Measurements from ENCODE around the gene PRPF6.

The PRPF6 gene

DNA sequence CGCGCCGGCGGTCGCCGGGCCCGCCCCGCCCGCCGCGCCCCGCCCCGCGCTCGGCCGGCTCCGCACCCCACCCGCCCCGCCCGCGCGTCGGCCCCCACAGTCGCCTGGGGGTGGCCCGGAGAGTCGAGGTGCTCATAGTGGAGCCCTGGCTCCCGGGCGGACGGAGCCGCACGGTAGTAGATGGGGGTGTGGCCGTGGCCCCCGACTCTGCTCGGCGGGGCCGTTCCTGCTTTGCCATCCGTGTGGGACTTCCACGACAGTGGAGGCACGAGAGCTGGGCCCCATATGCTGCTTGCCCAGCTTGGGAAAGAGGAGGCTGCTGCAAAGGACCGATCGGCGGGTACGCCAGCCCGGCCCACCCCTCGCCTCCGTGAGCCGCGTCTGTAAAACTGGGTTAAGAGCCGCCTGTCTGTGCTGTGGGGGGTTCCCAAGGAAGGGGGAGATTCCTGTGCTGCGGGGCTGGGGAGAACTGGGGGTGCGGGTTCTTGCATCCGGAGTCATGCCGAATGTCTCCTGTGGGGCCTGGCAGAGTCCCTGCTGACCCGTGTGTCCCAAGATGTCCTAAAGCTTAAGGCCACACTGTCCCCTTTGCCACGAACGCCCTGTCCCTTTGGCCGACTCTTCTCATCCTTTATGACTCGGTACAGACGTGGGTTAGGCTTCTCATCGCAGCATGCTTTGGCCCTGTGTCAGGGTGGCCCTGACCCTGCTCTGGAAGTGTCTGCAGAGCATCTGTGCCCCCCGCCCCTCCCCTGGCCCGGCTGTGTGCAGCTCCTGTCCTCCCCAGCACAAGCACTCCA is 99.3 kb downstream of the PRPF6 start, which contains the start of gene OPRL1:
Gene OPRL1 (plus strand): TSS at position 70 of the 800 bp plus-strand sequence. CDS start 12,639 bp downstream, outside the sequence.
- no peak for DNase-seq

DNA sequence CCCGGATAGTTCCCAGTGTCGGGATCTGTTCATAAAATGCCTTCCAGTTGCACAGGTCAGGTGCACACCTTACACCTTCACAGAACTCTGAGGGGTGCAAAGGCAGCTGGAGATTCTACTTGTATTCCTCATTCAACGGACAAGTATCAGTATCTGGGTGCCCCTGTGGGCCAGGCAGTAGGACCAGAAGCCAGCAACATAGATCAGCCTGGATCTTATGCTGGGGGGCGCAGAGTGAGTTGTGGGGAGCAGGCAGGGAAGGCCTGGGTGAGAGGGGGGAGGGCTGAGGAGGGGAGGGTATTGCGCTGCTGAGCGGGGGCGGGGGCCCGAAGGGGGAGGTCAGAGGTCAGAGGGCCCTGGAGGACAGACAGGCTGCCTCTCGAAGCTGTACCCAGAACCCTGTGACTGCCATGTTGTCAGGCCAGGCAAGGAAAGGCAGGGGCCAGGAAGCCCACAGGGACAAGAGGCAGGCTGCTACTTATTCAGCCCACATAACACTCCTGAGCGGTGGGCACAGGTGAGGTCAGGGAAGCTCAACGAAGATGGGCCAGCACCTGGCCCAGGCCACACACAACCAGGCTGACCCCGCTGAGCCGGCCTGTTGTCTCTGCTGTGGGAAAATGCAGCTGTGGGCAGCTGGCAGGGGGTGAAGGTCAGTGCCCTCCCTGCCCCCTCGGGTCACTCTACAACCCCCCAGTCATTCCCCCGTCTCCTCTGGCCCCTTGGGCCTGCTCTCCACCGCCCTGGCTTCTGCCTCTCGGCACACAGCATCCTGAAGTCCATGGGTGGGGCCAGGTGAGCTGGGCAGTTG is 100.1 kb downstream of the PRPF6 start:
- no peak for DNase-seq

- DNase-seq: no peak
Measured at GRCh38 chr20:64081624-64081964, 100.7 kb downstream of the PRPF6 start.

- DNase-seq: no peak
Measured at GRCh38 chr20:64082126-64082731, 101.3 kb downstream of the PRPF6 start.

All from RPMI8226 (cell line).